GM19238 (cell line): Measurements from ENCODE around the gene NIPAL1.
A peak's percentile ranks its signal among the peaks of the same experiment; 100 is the strongest.
"Not testable (repeated sequence)": the region's sequence is repeated elsewhere in the genome, so short reads cannot be mapped to it uniquely, and the experiment has no call there.

Experiments used
- DNase-seq: peaks from one replicate; pipeline ENCODE4 v3.0.0; 2011; ENCODE audit warnings: low spot score; ENCODE audit not compliant: insufficient read length

The NIPAL1 gene

DNA sequence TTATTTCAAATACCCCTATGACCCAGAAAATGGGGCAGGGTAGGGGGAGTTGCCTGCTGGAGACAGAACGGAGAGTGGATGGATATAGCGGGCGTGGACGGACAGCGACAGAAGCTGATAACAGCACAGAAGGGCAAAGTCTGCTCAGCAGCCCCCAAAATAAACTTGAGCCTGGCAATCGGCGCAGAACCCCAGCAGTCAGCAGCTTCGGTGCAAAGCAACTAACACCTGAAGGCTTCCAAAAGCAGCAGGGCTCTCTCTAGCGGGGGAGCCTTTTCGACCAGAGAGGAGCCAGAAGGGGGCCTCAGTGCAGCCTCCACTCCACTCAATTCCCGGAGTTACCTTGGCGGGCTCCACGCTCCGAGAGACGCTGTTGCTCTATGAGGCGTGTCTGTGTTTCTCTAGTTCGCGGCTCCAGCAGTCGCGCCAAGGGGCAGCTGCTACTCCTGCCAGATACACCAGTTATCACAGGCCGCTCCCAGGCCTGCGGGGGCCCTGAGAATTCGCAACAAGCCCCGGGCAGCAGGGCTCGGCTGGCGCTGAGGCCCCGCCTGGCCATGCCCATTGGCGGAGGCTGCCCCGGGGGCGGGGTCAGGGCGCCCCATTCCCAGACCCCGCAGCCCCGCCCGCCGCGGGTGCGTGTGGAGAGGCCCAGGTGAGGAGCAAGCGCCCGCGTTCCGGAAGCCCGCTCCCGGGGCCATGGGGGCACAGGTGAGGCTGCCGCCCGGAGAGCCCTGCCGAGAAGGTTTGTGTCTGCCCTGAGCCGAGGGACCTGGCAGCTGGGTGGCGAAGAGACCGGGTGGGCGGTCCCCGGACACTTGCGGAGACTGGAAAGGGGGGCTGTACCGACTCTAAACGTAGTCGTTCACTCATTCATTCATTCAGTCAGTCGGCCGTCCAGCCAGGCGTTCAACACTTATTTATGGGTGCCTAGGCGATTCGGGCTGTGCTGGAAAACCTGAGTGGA lies at the start of gene NIPAL1, which contains the start of gene CNGA1:
Gene NIPAL1 (plus strand): TSS at position 632 of the 967 bp plus-strand sequence. CDS start 68 bp downstream, at position 700.
Gene CNGA1 (minus strand): TSS at position 541 of the 967 bp plus-strand sequence. CDS start 63,992 bp downstream, outside the sequence.
- peak; percentile 50 for DNase-seq

DNA sequence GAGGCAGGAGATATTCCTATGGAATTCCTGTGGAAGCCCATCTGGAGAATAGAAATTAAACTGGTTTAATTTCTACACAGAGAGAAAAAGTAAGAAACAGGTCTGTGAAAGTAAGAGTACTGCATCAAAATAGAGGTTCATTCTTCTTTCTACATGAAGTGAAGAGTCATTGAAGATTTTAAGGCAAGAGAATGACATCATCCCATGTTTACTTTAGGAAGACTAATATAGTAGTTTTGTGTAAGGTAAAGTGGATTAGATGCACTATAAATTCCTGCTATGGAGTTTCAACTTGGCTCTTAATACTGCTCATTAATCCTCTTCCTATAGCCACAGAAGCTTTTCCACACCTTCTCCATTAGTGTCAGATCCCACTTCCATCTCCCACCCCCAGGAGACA lies 47.7 kb upstream of the NIPAL1 start:
- DNase-seq = no peak

DNA sequence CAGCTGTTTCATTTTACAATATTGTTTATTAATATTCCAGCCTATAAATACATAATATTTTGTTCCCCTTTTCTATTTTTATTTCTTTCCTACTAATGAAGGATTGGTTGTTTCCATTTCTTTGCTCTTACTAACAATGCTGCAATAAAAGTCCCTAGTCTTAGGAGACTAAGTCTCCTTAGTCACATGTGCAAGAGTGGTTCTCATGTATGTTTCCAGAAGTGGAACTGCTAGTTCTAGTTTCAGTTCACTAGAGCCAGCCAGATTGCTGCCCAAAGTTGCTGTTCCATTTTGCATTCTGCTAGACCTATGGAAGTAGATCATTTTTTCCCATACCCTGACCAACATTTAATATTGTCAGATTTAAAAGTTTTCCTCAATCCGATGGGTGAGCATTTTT lies 44.4 kb upstream of the NIPAL1 start:
- no peak for DNase-seq

DNA sequence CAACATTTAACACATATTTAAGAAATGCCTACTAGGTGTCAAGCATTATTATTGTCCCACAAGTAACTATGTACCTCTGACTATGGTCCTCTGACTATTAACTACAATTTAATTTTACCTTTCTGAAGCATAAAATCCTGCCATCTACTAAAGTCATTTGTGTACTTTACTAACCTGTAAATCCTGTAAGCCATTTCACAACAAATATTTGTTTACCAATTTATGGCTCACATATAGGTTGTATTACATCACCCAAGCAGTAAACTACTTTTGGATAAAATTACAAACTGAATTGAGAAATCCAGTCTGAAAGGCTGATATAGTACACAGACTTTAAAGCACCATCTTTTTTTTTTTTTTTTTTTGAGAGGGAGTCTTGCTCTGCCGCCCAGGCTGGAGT lies 43.9 kb upstream of the NIPAL1 start:
- DNase-seq = no peak

DNA sequence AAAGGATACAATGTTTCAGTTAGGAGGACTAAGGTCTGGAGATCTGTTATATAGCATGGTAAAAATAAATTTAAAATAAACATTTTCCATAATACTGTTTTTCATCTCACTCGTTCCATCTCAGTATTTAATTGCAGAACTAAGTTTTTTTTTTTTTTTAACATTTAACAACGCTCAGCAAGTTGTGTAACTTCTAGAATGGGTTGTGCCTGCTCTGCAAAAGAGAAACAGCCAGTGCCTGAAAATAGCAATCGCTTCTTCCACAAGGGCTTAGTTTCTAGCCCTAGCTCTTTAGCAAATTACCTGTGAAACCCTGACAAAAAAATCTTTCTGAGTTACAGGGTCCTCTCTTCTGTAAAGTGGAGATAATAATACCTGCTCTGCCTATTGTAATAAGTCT lies 42.0 kb upstream of the NIPAL1 start:
- DNase-seq = no peak

DNA sequence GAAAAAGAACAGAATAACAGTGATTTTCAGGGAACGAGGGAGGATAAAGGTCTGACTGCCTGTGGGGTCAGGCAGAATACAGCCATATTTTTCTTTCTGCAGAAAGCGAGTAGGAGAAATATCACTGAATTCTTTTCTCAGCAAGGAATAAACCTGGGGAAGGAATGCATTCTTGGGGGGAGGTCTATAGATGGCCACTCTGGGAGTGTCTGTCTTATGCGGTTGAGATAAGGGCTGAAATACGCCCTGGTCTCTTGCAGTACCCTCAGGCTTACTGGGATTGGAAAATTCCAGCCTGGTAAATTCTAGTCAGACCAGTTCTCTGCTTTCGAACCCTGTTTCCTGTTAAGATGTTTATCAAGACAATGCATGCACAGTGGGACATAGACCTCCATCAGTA lies 26.4 kb upstream of the NIPAL1 start:
- DNase-seq = no peak

DNA sequence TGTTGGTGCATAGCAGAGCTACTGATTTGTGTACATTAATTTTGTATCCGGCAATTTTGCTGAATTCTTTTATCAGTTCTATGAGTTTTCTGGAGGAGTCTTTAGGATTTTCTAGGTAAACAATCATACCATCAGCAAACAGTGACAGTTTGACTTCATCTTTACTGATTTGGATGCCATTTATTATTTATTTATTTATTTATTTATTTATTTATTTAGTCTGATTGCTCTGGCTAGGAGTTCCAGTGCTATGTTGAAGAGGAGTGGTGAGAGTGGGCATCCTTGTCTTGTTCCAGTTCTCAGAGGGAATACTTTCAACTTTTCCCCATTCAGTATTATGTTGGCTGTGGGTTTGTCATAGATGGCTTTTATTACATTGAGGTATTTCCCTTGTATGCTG lies 24.1 kb upstream of the NIPAL1 start:
- DNase-seq = not testable (repeated sequence)

DNA sequence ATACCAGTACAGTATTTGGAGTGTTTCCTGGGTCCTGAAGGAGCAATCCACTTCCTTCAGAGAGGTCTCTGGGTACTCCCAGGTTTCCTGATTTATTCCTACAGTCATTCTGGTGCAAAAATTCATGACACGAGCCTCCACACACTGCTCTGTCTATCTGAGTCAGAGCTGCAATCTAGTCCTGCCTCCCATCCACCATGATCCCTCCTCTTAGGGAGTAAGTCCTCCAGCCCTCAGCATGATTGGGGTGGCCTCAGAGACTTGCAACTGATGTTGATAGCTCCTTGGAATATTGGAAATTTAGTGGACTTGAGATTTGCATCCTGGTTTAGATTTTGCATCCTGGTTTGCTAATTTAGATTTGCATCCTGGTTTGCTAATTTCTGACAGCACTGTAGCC lies 20.6 kb upstream of the NIPAL1 start:
- no peak for DNase-seq

DNA sequence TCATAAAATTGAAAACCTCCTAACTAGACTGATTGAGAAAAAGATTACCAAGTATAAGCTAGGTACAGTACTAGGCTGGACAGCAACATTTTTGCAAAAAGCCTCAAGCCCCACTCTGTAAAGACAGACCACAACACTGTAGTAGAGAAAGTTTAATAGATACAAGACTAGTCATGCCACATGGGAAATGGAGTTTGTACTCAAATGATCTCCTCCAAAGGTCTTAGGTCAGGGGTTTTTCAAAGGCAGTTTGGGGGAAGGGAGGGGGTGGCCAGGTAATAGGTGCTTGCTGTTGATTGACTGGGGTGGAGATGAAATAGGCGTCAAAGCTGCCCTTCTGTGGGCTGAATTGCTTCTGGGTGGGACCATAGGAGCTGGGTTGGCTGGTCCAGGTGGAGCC lies 14.3 kb upstream of the NIPAL1 start:
- no peak for DNase-seq

DNA sequence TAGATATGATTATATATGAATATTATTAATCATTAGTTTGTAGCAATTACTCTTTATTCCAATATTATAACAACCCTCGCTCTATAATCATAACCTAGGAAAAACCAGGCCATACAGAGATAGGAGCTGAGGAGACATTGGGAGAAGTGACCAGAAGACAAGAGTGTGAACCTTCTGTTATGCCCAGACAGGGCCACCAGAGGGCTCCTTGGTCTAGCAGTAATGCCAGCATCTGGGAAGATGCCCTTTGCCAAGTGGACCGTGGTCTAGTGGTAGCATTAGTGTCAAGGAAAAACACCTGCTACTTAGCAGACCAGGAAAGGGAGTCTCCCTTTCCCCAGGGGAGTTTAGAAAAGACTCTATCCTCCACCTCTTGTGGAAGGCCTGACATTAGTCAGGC lies 13.0 kb upstream of the NIPAL1 start:
- not testable (repeated sequence) for DNase-seq

DNA sequence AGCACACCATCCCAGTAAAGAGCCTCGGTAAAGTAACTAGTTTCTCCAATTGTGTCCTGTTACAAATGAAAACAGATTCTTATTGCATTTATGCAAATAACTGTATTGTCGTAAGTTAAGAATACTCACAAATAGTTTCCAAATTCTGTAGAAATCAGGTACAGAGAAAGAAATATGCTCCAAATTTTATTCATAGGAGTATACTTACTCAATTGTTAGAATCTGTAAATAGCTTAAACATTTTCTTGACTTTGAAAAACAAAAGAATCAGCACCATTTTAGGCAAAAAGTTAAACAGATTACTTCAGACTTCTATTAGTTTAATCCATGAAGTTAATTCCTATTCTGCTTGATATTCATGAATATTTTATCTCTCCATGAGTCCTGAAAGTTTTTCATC lies 10.8 kb upstream of the NIPAL1 start:
- no peak for DNase-seq

DNA sequence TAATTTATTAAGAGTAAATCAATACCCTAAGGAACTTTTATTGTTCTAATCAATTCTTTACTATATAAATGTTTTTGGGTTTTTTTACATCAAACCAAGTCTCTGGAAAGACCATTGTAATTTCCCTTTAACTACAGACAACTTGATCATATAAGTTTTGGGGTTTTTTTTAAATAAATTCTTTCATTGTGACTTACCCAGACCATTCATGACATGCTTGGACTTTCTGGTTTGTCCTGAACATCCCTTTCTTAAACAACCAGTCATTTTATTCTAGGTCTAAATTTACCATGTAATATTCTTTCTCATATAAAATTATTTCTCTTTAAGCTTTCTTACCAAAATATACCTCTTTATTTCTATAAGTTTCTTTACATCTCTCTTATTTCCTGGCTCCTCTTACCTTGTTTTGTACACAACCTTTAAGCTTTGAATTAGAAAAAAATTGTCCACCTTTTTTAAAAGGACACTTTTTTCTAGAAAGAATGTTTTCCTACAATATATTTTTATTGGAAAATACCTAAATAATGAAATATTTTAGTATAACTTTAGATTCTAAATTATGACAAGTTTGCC lies 8.5 kb upstream of the NIPAL1 start:
- DNase-seq = no peak

DNA sequence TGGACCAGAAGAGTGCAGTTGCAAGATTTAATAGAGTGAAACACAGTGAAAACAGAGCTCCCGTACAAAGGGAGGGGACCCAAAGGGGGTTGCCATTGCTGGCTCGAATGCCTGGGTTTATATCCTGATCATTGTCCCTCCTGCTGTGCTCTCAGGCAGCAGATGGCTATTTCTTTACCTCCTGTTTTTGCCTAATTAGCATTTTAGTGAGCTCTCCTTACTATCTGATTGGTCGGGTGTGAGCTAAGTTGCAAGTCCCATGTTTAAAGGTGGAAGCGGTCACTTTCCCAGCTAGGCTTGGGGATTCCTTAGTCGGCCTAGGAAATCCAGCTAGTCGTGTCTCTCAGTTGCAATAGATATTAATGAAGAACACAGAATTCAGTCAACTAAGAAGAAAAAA lies 5.7 kb upstream of the NIPAL1 start:
- DNase-seq = not testable (repeated sequence)

DNA sequence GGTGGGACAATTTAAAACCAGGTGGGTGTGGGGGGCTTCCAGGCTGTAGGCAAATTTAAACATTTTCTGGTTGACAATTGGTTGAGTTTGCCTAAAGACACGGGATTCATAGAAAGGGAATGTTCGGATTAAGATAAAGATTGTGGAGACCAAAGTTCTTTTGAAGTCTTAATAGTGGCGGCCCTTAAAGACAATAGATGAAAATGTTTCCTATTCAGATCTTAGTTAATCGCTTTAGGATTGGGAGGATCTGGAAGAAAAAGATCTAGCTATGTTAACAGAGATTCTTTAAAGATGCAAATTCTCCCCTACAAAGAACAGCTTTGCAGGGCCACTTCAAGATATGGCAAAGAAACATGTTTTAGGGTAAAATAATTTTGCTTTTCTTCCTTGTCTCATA lies 4.8 kb upstream of the NIPAL1 start:
- no peak for DNase-seq

DNA sequence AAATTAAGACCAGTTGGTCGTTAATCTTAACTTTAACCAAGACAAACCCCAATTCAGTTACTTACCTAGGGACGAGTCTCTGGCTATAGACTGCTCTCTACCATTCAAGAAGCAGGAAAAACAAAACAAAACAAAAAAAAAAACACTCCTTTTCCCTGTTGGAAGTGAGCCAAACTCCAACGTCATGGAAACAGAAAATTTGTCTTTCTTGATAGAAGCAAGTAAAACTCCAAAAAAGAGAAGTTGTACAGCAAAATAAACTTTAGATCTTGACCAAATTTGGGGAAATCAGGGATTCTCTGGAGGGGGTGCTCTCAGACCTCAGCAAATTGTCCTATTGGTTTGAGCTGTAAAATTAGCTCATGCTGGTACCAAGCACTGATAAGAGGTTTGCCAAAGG lies 3.7 kb upstream of the NIPAL1 start:
- no peak for DNase-seq

DNA sequence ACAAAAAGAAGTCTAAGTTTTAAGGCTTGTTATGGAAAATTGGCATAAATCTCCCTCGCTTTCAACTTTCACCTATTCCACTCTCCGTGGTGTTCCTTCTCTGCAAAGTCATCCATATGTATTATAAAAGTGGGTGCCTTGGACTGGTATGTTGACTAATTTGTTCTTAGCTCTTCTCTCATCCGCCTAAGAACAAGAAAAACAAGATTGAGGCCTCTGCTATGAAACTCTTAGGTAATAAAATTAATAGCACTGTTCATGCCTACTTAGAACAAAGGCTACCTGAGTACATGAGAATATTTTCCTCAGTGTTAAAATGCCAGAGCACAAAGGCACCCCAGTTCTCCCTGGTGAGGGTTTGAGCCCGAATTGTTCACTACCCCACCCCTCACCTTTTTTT lies 1.4 kb upstream of the NIPAL1 start:
- DNase-seq = no peak

DNA sequence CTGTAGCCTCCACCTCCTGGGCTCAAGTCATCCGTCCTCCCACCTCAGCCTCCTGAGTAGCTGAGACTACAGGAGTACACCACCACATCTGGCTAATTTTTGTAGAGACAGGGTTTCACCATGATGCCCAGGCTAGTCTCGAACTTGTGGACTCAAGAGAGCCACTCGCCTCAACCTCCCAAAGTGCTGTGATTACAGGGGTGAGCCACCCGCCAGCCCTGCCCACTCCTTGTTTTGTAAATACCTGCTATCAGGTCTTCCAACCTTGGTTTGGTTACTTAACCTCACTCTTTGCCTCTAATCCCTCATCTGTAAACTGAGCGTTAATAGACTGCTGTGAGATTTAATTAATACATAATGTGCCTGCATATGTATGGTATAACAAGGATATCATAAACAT lies 894 bp upstream of the NIPAL1 start:
- DNase-seq = no peak

DNA sequence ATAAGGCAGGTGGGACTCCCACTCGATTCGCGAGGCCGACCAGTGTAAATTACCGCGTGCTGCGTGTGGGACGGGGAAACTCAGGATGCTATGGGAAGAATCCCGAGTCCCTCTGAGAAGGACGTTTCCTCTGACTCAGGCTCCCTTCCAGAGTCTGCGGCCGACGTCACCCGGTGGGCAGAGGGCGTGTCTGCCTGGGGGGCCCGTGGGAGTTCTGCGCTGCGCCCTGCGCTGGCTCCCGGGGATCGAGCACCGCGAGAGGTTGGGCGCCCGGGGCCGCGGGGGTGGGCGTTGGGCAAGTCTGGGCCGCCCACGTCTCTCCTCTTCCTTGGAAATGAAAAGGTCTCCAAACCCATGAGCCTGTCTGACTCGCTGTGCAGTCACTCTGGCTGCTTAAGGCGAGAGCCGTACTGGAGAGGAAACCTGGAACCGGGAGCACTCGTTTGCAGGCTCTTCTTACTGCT lies 568 bp downstream of the NIPAL1 start:
- DNase-seq = no peak

DNA sequence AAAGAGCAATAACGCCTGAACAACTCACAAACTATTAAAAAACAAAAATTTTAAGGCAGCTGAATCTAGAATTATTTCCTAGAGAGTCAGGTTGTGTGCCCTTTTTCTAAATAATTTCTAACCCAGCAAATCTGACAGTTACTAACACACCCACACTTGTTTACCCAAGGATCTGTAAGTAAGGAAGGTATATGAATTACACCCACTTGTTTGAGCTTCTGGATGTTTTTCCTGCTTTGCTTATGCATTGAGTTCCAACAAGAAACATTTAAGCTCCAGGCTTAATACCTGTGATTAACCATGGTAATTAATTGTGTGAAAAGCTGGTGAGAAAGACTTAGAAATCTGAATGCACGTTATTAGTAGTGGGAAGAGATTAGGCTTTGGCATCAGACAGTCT lies 1.5 kb downstream of the NIPAL1 start:
- no peak for DNase-seq

DNA sequence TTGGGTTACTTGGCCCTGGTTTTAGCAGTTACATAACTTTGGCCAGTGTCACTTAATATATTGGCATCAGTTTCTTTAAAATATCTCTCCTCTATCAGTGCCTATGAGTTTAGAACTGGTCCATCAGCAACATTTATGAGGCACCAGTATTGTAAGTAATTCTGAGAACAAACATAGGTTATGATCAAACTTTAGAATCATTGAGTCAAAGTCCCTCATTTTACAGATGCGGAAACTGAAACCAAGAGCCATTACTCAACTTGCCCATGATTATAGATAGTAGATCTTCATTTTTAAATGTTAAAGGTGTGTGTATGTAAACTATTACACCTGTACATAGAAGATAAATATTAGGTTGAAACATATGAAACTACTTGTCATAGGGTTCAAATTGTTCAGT lies 4.5 kb downstream of the NIPAL1 start:
- no peak for DNase-seq

DNA sequence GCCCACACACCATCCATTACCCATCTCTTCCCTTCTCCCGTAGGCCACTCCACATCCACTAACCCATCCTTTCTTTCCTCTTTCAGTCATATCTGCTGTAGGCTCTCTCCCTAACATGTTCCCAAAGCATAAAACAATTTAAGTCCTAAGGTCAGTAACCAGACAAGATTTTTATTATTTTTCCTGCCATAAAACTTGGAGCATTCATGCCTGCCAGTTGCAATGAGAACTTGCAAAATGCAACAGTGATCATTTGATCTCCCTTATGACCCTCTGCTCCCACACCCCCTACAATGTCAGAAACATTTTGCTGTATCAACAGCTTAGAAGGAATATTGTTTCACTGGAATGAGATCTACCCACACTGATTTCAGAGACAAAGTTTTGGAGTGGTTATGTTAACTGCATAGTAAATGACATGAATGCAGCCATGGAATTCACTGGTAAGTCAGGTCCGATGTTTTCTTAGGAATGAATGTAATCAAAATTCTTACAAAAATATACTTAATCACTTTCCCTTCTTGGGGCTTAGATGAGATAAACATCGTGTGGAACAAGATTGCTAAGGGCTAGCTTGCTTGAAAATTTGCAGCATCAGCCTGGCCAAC lies 5.7 kb downstream of the NIPAL1 start:
- DNase-seq = no peak

DNA sequence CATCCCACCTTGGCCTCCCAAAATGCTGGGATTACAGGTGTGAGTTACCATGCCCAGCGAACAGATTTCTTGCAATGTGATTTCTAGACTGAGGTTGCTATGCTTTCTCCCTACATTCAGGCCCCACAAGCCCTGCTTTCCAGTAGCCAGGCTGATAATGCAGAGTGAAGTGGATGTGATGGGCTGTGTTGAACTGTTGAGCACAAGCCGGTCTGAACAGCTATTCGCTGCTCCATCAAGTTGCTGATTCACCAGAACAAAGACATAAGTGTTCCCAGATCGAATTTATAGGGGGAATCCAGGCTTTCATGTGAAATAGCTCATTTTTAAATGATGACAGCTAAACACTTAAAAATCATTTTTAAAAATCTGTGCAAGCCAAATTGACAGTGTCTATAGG lies 8.0 kb downstream of the NIPAL1 start:
- no peak for DNase-seq
